SU-DHL-6 (cell line): ENCODE measurements around the gene CDH22.

Experiments used
- EZH2phosphoT487 ChIP-seq: fragments of 200-600 bp; sonication (generic), shearing (Covaris generic); conservative IDR thresholded peaks from 2 replicates; pipeline ENCODE4 v1.6.1; 2018; ENCODE audit warnings: mild to moderate bottlenecking, antibody characterized with exemption, low read length, moderate library complexity, mixed read lengths
- TF ChIP-seq, protein P1 (sequence below): fragments of 200-600 bp; sonication (generic); IDR thresholded peaks from one replicate; pipeline ENCODE4 v1.5.1; 2017; ENCODE audit warnings: antibody characterized with exemption, mild to moderate bottlenecking, low read length, moderate library complexity; ENCODE audit not compliant: insufficient read depth, poor library complexity, severe bottlenecking

DNA sequence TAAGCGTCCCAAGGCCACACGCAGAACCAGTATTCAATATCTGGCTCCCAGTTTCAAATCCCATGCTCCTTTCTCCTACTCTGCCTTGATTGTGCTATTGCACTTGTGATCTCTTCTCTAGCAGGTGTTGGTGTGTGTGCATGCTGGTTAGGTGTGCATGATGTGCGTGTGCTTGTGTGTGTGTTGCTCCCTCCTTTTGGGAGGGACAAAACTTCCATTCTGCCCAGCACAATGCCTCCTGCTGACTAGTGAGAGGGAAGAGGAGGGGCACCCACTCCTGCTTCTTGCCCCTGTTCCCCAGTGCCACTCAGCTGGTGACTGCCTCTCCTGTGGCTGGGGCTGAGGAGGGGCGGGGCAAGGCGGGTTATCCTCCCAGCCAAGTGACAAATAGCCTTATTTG lies 170.5 kb downstream of the CDH22 start:
- TF ChIP-seq, protein P1, sequence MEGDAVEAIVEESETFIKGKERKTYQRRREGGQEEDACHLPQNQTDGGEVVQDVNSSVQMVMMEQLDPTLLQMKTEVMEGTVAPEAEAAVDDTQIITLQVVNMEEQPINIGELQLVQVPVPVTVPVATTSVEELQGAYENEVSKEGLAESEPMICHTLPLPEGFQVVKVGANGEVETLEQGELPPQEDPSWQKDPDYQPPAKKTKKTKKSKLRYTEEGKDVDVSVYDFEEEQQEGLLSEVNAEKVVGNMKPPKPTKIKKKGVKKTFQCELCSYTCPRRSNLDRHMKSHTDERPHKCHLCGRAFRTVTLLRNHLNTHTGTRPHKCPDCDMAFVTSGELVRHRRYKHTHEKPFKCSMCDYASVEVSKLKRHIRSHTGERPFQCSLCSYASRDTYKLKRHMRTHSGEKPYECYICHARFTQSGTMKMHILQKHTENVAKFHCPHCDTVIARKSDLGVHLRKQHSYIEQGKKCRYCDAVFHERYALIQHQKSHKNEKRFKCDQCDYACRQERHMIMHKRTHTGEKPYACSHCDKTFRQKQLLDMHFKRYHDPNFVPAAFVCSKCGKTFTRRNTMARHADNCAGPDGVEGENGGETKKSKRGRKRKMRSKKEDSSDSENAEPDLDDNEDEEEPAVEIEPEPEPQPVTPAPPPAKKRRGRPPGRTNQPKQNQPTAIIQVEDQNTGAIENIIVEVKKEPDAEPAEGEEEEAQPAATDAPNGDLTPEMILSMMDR: no peak
- no peak for TF ChIP-seq EZH2phosphoT487
